ENCODE measurements around the gene SUCLG1.

Gene SUCLG1

GRCh38 chr2:84452624-84453023, 6.5 kb downstream of the SUCLG1 start:
- no peaks in the 10 kb centered on the region for H3K9me3 ChIP-seq (ENCODE audit: low read length)
- no peaks in the 10 kb centered on the region for H3F3A ChIP-seq (ENCODE audit: insufficient read depth, low read length)
- no peak overlapping the region for H3K9ac ChIP-seq (ENCODE audit: low read length)
- H2AFZ ChIP-seq (ENCODE audit: low read length) = no peak overlapping the region
- H3K27ac ChIP-seq (ENCODE audit: low read depth, low read length, poor library complexity, severe bottlenecking) = no peak overlapping the region
- no peaks in the 10 kb centered on the region for H3K27me3 ChIP-seq (ENCODE audit: insufficient read depth, low read length)
- H3K9me2 ChIP-seq (ENCODE audit: low read depth, low read length) = no peaks in the 10 kb centered on the region
- peaks cover 76% of the 10 kb centered on the region for H3K79me2 ChIP-seq (ENCODE audit: insufficient read depth, low read length)
- peaks cover 3% of the 10 kb centered on the region; the same call in 1 of the 2 replicates for H4K20me1 ChIP-seq (ENCODE audit: insufficient read depth, low read length)
- no peak for TF ChIP-seq CTCF (IDR thresholded peaks at IDR 0.05; ENCODE audit: low read length)
- TF ChIP-seq EZH2 (IDR thresholded peaks at IDR 0.05; ENCODE audit: borderline replicate concordance, low read length) = no peak
- peaks cover 11% of the 10 kb centered on the region; the same call in 1 of the 2 replicates for H3K36me3 ChIP-seq (ENCODE audit: insufficient read depth, low read length)
- no peak overlapping the region for H3K4me2 ChIP-seq (ENCODE audit: low read length)
- H3K4me3 ChIP-seq (ENCODE audit: low read depth, low read length, poor library complexity, severe bottlenecking) = no peak overlapping the region
- H3K4me1 ChIP-seq (ENCODE audit: insufficient read depth, low read length, severe bottlenecking) = peaks cover 19% of the 10 kb centered on the region

GRCh38 chr2:84451579-84451978, 7.5 kb downstream of the SUCLG1 start:
- Histone ChIP-seq H3K4me1 (ENCODE audit: insufficient read depth, low read length, severe bottlenecking) (peaks cover 9% of the 10 kb centered on the region), H3K79me2 (ENCODE audit: insufficient read depth, low read length) (peaks cover 68% of the 10 kb centered on the region), H3F3A (ENCODE audit: insufficient read depth, low read length) (no peaks in the 10 kb centered on the region), H3K4me3 (ENCODE audit: low read depth, low read length, poor library complexity, severe bottlenecking) (no peak overlapping the region), H3K9me2 (ENCODE audit: low read depth, low read length) (no peaks in the 10 kb centered on the region), H3K9me3 (ENCODE audit: low read length) (no peaks in the 10 kb centered on the region), H2AFZ (ENCODE audit: low read length) (no peak overlapping the region), H4K20me1 (ENCODE audit: insufficient read depth, low read length) (peaks cover 3% of the 10 kb centered on the region; the same call in 1 of the 2 replicates), H3K36me3 (ENCODE audit: insufficient read depth, low read length) (peaks cover 19% of the 10 kb centered on the region; the same call in 1 of the 2 replicates), H3K4me2 (ENCODE audit: low read length) (no peak overlapping the region), H3K9ac (ENCODE audit: low read length) (no peak overlapping the region), H3K27ac (ENCODE audit: low read depth, low read length, poor library complexity, severe bottlenecking) (no peak overlapping the region), H3K27me3 (ENCODE audit: insufficient read depth, low read length) (no peaks in the 10 kb centered on the region)
- TF ChIP-seq CTCF (IDR thresholded peaks at IDR 0.05; ENCODE audit: low read length) (no peak), EZH2 (IDR thresholded peaks at IDR 0.05; ENCODE audit: borderline replicate concordance, low read length) (no peak)

- H3K9ac ChIP-seq (ENCODE audit: low read length) = no peak overlapping the region
- peaks cover 29% of the 10 kb centered on the region; the same call in 1 of the 2 replicates for H3K36me3 ChIP-seq (ENCODE audit: insufficient read depth, low read length)
- no peaks in the 10 kb centered on the region for H3K27me3 ChIP-seq (ENCODE audit: insufficient read depth, low read length)
- H3K9me3 ChIP-seq (ENCODE audit: low read length) = no peaks in the 10 kb centered on the region
- H3K79me2 ChIP-seq (ENCODE audit: insufficient read depth, low read length) = peaks cover 58% of the 10 kb centered on the region
- H3K4me1 ChIP-seq (ENCODE audit: insufficient read depth, low read length, severe bottlenecking) = peaks cover 9% of the 10 kb centered on the region
- TF ChIP-seq CTCF (IDR thresholded peaks at IDR 0.05; ENCODE audit: low read length) (no peak), EZH2 (IDR thresholded peaks at IDR 0.05; ENCODE audit: borderline replicate concordance, low read length) (no peak)
- H3K27ac ChIP-seq (ENCODE audit: low read depth, low read length, poor library complexity, severe bottlenecking) = no peak overlapping the region
- H3K4me3 ChIP-seq (ENCODE audit: low read depth, low read length, poor library complexity, severe bottlenecking) = no peak overlapping the region
- H3K4me2 ChIP-seq (ENCODE audit: low read length) = no peak overlapping the region
- H4K20me1 ChIP-seq (ENCODE audit: insufficient read depth, low read length) = peaks cover 3% of the 10 kb centered on the region; the same call in 1 of the 2 replicates
- H3F3A ChIP-seq (ENCODE audit: insufficient read depth, low read length) = no peaks in the 10 kb centered on the region
- H2AFZ ChIP-seq (ENCODE audit: low read length) = no peak overlapping the region
- no peaks in the 10 kb centered on the region for H3K9me2 ChIP-seq (ENCODE audit: low read depth, low read length)
These were observed 8.5 kb downstream of the SUCLG1 start for GRCh38 chr2:84450288-84451227.

Measured in OCI-LY1 (cell line).